ENCODE data around the gene GHR.

The GHR gene

GRCh38 chr5:42745856-42746255, 322.6 kb downstream of the GHR start:
- TF ChIP-seq CTCF (IDR thresholded peaks at IDR 0.05; ENCODE audit: low read depth, low read length), result no peak
- no peak overlapping the region for H3K4me3 ChIP-seq (replicated peaks in 1 of 2; ENCODE audit: low read depth in 2 of 2, low read length in 2 of 2)
- DNase-seq (ENCODE audit: low read depth in 2 of 2), result no peak

DNA sequence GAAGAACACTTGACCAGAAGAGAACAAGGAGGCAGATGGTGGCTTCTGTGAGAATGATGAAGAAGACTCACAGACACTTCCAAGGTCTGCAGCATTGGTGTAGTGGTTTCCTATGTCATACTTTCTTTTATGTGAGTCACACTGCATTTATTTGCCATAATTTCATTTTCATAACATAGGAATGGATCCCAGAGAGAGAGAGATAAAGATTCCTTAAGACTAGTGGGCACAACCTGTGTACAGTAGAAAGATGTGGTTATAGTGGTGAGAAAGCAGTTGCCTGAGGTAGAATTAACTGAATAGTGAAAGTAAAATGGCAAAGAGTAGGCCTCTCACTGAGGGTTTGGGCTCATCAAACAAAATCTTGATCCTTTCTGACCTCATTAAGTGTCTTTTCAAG, 325.8 kb downstream of the GHR start:
- no peak overlapping the region for H3K4me3 ChIP-seq (replicated peaks in 1 of 2; ENCODE audit: low read depth in 2 of 2, low read length in 2 of 2)
- DNase-seq (ENCODE audit: low read depth in 2 of 2), result peak in 1 of 2 donors; percentile 27
- no peak for TF ChIP-seq CTCF (IDR thresholded peaks at IDR 0.05; ENCODE audit: low read depth, low read length)

- H3K4me3 ChIP-seq (replicated peaks in 1 of 2; ENCODE audit: low read depth in 2 of 2, low read length in 2 of 2), result no peak overlapping the region
- TF ChIP-seq CTCF (IDR thresholded peaks at IDR 0.05; ENCODE audit: low read depth, low read length), result no peak
- no peak for DNase-seq (ENCODE audit: low read depth in 2 of 2)
Observed at GRCh38 chr5:42750507-42750906, 327.3 kb downstream of the GHR start.

DNA sequence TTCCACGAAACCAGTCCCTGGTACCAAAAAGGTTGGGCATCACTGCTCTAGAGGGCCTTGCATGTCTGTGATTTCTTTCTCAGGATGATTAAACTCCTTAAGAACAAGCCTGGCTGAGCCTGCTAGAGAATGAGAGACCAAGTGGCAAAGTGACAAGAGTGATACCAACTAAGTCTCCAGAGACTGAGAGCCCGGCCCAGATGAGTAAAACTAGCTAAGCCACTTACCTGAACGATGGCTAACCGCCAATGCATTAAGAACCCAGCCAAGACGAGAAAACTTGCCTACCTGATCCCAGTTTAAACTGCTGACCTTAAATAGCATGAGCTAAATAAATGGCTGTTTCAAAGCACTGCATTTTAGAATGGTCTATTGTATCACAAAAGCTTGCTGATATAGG, 327.8 kb downstream of the GHR start:
- TF ChIP-seq CTCF (IDR thresholded peaks at IDR 0.05; ENCODE audit: low read depth, low read length), result no peak
- DNase-seq (ENCODE audit: low read depth in 2 of 2), result no peak
- no peak overlapping the region for H3K4me3 ChIP-seq (replicated peaks in 1 of 2; ENCODE audit: low read depth in 2 of 2, low read length in 2 of 2)

DNA sequence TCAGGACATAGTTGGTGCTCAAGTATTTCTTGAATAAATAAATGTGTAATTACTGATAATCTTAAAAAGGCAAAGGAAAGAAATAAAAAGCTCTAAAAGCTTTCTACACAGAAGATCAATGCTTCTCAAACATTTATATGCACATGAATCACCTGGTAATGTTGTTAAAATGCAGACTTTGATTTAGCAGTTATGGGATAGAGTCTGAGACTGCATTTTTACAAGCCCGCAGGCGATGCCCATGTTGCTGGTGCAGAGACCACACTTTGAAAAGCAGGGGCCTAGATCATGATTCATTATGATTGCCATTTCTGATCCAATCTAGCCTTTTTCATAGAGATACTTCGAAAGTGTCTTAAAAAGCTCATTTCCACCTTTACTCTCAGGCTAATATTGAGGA, 329.9 kb downstream of the GHR start:
- DNase-seq (ENCODE audit: low read depth in 2 of 2), result no peak
- H3K4me3 ChIP-seq (replicated peaks in 1 of 2; ENCODE audit: low read depth in 2 of 2, low read length in 2 of 2), result no peak overlapping the region
- no peak for TF ChIP-seq CTCF (IDR thresholded peaks at IDR 0.05; ENCODE audit: low read depth, low read length)

DNA sequence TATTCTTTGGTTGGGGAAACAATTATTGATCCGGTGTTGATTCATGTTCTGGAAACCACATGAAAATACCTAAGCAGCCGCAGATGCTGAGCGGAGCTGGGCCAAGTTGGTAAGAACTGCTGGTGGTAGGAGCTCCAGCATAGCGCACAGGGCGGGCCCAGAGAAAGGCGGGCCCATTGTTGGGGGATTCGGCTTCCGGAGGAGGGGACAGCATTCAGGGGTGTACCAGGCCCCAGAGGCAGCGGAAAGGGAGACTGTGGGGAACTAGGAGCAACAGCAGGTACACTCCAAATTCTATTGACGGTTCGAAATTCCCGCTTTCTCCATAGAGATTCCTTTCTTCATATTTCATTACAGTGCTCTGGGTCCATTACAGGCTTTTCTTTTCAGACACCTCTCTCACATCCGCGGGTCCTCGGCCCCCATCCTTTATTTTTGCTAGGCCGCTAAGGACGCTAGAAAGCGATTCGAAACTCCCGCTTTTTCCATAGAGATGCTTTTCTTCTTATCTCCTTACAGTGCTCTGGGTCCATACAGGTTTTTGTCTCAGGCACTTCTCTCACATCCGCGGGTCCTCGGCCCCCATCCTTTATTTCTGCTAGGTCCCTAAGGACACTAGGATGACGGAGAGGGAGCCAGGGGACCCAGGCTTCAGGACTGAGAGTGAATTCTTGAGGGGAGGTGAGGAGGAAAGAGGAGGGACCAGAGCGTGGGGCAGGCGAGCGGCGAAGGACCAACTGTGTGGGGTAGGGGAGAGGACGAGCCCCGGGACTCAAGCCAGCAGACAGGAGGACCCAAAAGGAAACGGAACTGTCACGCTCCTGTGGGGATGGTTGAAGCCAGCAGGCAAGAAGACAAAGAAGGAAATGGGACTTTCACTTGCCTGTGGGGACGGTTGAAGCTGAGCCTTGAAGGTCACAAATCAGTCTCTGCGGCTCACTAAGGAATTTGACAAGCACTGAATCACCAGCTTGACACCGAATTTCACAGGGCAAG, 333.7 kb downstream of the GHR start, which contains the start of gene CCDC152:
Gene CCDC152, plus strand, starts transcription at position 213 of the 996 bp plus-strand sequence. CDS start 2,304 bp downstream, outside the sequence.
- peak; percentile 27 to 30 for DNase-seq (ENCODE audit: low read depth in 2 of 2)
- peak within 1 kb of the TSS; percentile 22 to 41 for H3K4me3 ChIP-seq (replicated peaks in 1 of 2; ENCODE audit: low read depth in 2 of 2, low read length in 2 of 2)
- no peak for TF ChIP-seq CTCF (IDR thresholded peaks at IDR 0.05; ENCODE audit: low read depth, low read length)

Measured in cardiac fibroblast (primary cell).